ENCODE measurements around the gene THPO. TPM values are rescaled to one million over a fixed set of nuclear protein-coding genes. Genes with fewer than 3 reads are reported as not detected.

The THPO gene
- polyA plus RNA-seq, 1 donor from 2014 or later, result 0.59 TPM

DNA sequence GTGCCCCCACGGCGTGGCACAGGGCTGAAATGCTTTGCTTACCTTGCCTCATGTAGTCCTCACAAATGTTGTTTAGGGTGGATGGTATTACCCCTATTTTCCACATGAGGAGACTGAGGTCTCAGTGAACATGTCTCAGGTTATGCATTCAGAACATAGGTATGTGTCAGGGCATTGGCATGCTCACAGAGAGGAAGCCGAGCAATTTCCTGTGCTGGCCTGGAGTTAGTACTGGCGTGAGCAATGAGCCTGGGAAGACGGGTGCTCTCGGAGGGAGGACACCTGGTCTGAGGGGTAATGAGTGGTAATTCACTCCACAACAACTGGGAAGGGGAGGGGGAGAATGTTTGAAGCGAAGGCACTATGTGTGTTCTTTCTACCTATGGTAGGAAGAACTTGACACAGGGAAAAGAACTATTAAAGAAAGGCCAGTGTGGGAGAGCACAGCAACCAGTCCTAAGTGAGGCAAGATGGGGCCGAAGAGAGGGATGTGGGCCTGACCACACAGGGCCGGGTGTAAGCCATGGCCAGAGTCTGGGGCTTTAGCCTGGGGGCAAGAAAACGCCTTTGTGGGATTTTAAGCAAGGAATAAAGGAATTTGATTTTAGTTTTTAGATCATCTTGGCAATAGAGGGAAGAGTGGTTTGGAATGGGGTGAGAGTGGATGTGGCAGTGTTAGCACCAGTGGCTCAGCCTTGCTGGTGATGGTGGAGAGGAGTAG, 45.5 kb downstream of the THPO start:
- no peak overlapping the region for H3K9ac ChIP-seq (ENCODE audit: low read length)
- H3K9me2 ChIP-seq (ENCODE audit: insufficient read depth, low read length), result no peaks in the 10 kb centered on the region
- no peak overlapping the region for H2AFZ ChIP-seq (ENCODE audit: low read depth, low read length)
- H4K20me1 ChIP-seq (ENCODE audit: insufficient read depth), result no peaks in the 10 kb centered on the region
- H3K4me2 ChIP-seq (ENCODE audit: low read length), result no peak overlapping the region
- H3K36me3 ChIP-seq (ENCODE audit: insufficient read depth, low read length), result no peaks in the 10 kb centered on the region
- TF ChIP-seq, protein P1, sequence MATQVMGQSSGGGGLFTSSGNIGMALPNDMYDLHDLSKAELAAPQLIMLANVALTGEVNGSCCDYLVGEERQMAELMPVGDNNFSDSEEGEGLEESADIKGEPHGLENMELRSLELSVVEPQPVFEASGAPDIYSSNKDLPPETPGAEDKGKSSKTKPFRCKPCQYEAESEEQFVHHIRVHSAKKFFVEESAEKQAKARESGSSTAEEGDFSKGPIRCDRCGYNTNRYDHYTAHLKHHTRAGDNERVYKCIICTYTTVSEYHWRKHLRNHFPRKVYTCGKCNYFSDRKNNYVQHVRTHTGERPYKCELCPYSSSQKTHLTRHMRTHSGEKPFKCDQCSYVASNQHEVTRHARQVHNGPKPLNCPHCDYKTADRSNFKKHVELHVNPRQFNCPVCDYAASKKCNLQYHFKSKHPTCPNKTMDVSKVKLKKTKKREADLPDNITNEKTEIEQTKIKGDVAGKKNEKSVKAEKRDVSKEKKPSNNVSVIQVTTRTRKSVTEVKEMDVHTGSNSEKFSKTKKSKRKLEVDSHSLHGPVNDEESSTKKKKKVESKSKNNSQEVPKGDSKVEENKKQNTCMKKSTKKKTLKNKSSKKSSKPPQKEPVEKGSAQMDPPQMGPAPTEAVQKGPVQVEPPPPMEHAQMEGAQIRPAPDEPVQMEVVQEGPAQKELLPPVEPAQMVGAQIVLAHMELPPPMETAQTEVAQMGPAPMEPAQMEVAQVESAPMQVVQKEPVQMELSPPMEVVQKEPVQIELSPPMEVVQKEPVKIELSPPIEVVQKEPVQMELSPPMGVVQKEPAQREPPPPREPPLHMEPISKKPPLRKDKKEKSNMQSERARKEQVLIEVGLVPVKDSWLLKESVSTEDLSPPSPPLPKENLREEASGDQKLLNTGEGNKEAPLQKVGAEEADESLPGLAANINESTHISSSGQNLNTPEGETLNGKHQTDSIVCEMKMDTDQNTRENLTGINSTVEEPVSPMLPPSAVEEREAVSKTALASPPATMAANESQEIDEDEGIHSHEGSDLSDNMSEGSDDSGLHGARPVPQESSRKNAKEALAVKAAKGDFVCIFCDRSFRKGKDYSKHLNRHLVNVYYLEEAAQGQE (IDR thresholded peaks at IDR 0.05; ENCODE audit: borderline replicate concordance), result no peak
- TF ChIP-seq MXI1 (conservative IDR thresholded peaks at IDR 0.05; ENCODE audit: poor library complexity, severe bottlenecking) (no peak), TAF1 (IDR thresholded peaks at IDR 0.05; ENCODE audit: low read depth) (no peak), EZH2 (IDR thresholded peaks at IDR 0.05; ENCODE audit: borderline replicate concordance, insufficient read depth, low read length, poor library complexity, severe bottlenecking) (no peak), RAD21 (conservative IDR thresholded peaks at IDR 0.05) (no peak), POLR2AphosphoS5 (IDR thresholded peaks at IDR 0.05) (no peak), EP300 (conservative IDR thresholded peaks at IDR 0.05; ENCODE audit: poor library complexity, severe bottlenecking) (no peak), SMC3 (conservative IDR thresholded peaks at IDR 0.05; ENCODE audit: poor library complexity) (no peak)
- TF ChIP-seq, protein P2, sequence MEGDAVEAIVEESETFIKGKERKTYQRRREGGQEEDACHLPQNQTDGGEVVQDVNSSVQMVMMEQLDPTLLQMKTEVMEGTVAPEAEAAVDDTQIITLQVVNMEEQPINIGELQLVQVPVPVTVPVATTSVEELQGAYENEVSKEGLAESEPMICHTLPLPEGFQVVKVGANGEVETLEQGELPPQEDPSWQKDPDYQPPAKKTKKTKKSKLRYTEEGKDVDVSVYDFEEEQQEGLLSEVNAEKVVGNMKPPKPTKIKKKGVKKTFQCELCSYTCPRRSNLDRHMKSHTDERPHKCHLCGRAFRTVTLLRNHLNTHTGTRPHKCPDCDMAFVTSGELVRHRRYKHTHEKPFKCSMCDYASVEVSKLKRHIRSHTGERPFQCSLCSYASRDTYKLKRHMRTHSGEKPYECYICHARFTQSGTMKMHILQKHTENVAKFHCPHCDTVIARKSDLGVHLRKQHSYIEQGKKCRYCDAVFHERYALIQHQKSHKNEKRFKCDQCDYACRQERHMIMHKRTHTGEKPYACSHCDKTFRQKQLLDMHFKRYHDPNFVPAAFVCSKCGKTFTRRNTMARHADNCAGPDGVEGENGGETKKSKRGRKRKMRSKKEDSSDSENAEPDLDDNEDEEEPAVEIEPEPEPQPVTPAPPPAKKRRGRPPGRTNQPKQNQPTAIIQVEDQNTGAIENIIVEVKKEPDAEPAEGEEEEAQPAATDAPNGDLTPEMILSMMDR (IDR thresholded peaks at IDR 0.05; ENCODE audit: poor library complexity, severe bottlenecking), result no peak
- no peaks in the 10 kb centered on the region for H3K9me3 ChIP-seq (ENCODE audit: low read length)
- peaks cover 11% of the 10 kb centered on the region for H3K79me2 ChIP-seq (replicated peaks; ENCODE audit: insufficient read depth, low read length)
- H3K27ac ChIP-seq (ENCODE audit: low read length), result no peak overlapping the region
- no peaks in the 10 kb centered on the region for H3K27me3 ChIP-seq (ENCODE audit: insufficient read depth, low read depth, low read length)
- peaks cover 10% of the 10 kb centered on the region for H3F3A ChIP-seq (ENCODE audit: insufficient read depth, low read length, poor library complexity, severe bottlenecking)
- no peak overlapping the region for H3K4me3 ChIP-seq (ENCODE audit: low read length)

DNA sequence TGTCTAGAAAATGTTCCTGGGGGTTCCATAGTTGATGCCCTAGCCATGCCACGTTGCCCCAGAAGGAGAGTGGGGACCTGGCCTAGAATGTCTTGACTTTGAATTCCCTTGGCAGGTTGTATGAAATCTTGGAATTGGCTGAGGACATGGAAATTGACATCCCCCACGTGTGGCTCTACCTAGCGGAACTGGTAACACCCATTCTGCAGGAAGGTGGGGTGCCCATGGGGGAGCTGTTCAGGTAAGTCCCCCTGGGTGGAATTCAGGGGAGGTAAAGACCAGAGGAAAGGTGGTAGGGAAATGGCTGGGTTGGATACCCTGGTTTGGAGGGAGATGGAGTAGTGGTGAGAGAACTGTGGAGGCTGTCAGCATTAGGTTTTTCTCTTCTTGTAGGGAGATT, 49.5 kb downstream of the THPO start:
- Histone ChIP-seq H2AFZ (ENCODE audit: low read depth, low read length) (no peak overlapping the region), H3K9me3 (ENCODE audit: low read length) (no peaks in the 10 kb centered on the region), H3K4me3 (ENCODE audit: low read length) (no peak overlapping the region), H3F3A (ENCODE audit: insufficient read depth, low read length, poor library complexity, severe bottlenecking) (no peaks in the 10 kb centered on the region), H3K27me3 (ENCODE audit: insufficient read depth, low read depth, low read length) (no peaks in the 10 kb centered on the region), H3K9me2 (ENCODE audit: insufficient read depth, low read length) (no peaks in the 10 kb centered on the region), H3K36me3 (ENCODE audit: insufficient read depth, low read length) (peaks cover 4% of the 10 kb centered on the region), H3K9ac (ENCODE audit: low read length) (no peak overlapping the region), H3K4me2 (ENCODE audit: low read length) (no peak overlapping the region), H4K20me1 (ENCODE audit: insufficient read depth) (no peaks in the 10 kb centered on the region), H3K79me2 (replicated peaks; ENCODE audit: insufficient read depth, low read length) (no peaks in the 10 kb centered on the region), H3K27ac (ENCODE audit: low read length) (no peak overlapping the region)
- TF ChIP-seq TAF1 (IDR thresholded peaks at IDR 0.05; ENCODE audit: low read depth), result no peak
- TF ChIP-seq, protein P1 (IDR thresholded peaks at IDR 0.05; ENCODE audit: borderline replicate concordance), result no peak
- no peak for TF ChIP-seq MXI1 (conservative IDR thresholded peaks at IDR 0.05; ENCODE audit: poor library complexity, severe bottlenecking)
- no peak for TF ChIP-seq EZH2 (IDR thresholded peaks at IDR 0.05; ENCODE audit: borderline replicate concordance, insufficient read depth, low read length, poor library complexity, severe bottlenecking)
- TF ChIP-seq, protein P2 (IDR thresholded peaks at IDR 0.05; ENCODE audit: poor library complexity, severe bottlenecking), result no peak
- no peak for TF ChIP-seq POLR2AphosphoS5 (IDR thresholded peaks at IDR 0.05)
- TF ChIP-seq EP300 (conservative IDR thresholded peaks at IDR 0.05; ENCODE audit: poor library complexity, severe bottlenecking), result no peak
